Naive thymus-derived CD4-positive, alpha-beta T cell (primary cell): ENCODE data around the gene PDGFD. TPM values are rescaled to one million over a fixed set of nuclear protein-coding genes. Genes with fewer than 3 reads are reported as not detected.

ENCODE experiments used
- ATAC-seq: fragments of 150-1000 bp; cut with Tn5 transposase; 2 replicates; pipeline ENCODE4 v1.10.0; 2021; ENCODE audit warnings: mild to moderate bottlenecking, moderate library complexity
- CTCF ChIA-PET: fragments of 350-600 bp; sonication (Branson Sonifier 250); formaldehyde crosslinking; loops from one replicate; lab custom pipeline; 2021; ENCODE audit warnings: antibody characterized with exemption; lab: Charles Lee
- POLR2A ChIA-PET: fragments of 350-600 bp; sonication (Branson Sonifier 250); formaldehyde crosslinking; loops from one replicate; lab custom pipeline; 2021; ENCODE audit warnings: antibody characterized with exemption, inconsistent platforms; lab: Charles Lee
- DNase-seq, 9 donors: peaks; one replicate each; pipeline versions ENCODE4 v3.0.0 to v3.0.0-alpha.2; 2020 to 2022; ENCODE audit warnings: mixed read lengths in 1 of 9
- H3K27ac ChIP-seq: one replicate; pipeline ENCODE4 v1.7.0; 2013; ENCODE audit warnings: mild to moderate bottlenecking, low read depth, low read length, moderate library complexity
- H3K27me3 ChIP-seq, 2 donors: one replicate each; pipeline ENCODE4 v1.7.0; 2013; ENCODE audit warnings: low read length in 2 of 2, mild to moderate bottlenecking in 2 of 2, moderate library complexity in 2 of 2; ENCODE audit not compliant: control insufficient read depth in 2 of 2, insufficient read depth in 2 of 2
- H3K36me3 ChIP-seq, 3 experiments: 1 replicate in 2 of 3; 2 replicates in 1 of 3; pipeline ENCODE4 v1.7.0; 2013; ENCODE audit warnings: low read length in 3 of 3, mild to moderate bottlenecking in 3 of 3, moderate library complexity in 1 of 3; ENCODE audit not compliant: insufficient read depth in 3 of 3, control insufficient read depth in 2 of 3
- H3K4me1 ChIP-seq, 2 donors: one replicate each; pipeline ENCODE4 v1.7.0; 2013; ENCODE audit warnings: low read length in 2 of 2, mild to moderate bottlenecking in 2 of 2, moderate library complexity in 1 of 2; ENCODE audit not compliant: control insufficient read depth in 2 of 2, insufficient read depth in 2 of 2
- H3K4me3 ChIP-seq: 2 replicates; pipeline ENCODE4 v1.7.0; 2013; ENCODE audit warnings: mild to moderate bottlenecking, low read length
- H3K9me3 ChIP-seq, 3 experiments: 1 replicate in 2 of 3; 2 replicates in 1 of 3; pipeline ENCODE4 v1.7.0; 2013; ENCODE audit warnings: low read length in 3 of 3; ENCODE audit not compliant: control insufficient read depth in 2 of 3
- H3K27ac Mint-ChIP-seq, 9 donors: one replicate each; pipeline ENCODE4 v1.8.0; 2020 to 2022; ENCODE audit warnings: mixed read lengths in 9 of 9, mild to moderate bottlenecking in 8 of 9, moderate library complexity in 5 of 9, inconsistent platforms in 2 of 9
- H3K27me3 Mint-ChIP-seq, 5 donors: one replicate each; pipeline ENCODE4 v1.8.0; 2021 to 2022; ENCODE audit warnings: mixed read lengths in 5 of 5, mild to moderate bottlenecking in 1 of 5
- H3K36me3 Mint-ChIP-seq, 5 donors: one replicate each; pipeline ENCODE4 v1.8.0; 2020 to 2022; ENCODE audit warnings: mixed read lengths in 5 of 5, mild to moderate bottlenecking in 3 of 5, inconsistent platforms in 1 of 5
- H3K4me1 Mint-ChIP-seq, 7 donors: one replicate each; pipeline ENCODE4 v1.8.0; 2020 to 2022; ENCODE audit warnings: mixed read lengths in 7 of 7, mild to moderate bottlenecking in 3 of 7, inconsistent platforms in 1 of 7
- H3K4me3 Mint-ChIP-seq, 10 donors: one replicate each; pipeline ENCODE4 v1.8.0; 2020 to 2022; ENCODE audit warnings: mild to moderate bottlenecking in 10 of 10, mixed read lengths in 10 of 10, moderate library complexity in 6 of 10, inconsistent platforms in 2 of 10
- H3K9me3 Mint-ChIP-seq, 11 donors: one replicate each; pipeline ENCODE4 v1.8.0; 2020 to 2022; ENCODE audit warnings: mixed read lengths in 11 of 11, mild to moderate bottlenecking in 4 of 11, inconsistent platforms in 1 of 11, moderate library complexity in 1 of 11
- intact Hi-C, 2 donors: fragments of 100-400 bp; cut with micrococcal nuclease; formaldehyde crosslinking; loops; one replicate each; pipeline ENCODE4 v1.15.1; 2023
- polyA plus RNA-seq, 2 donors: library from polyadenylated mRNA; unstranded; fragments of 300-500 nt; fragmentation: Illumina TruSeq; gene quantifications; one replicate each; pipeline ENCODE4 v1.2.3, GENCODE V29; 2021
- total RNA-seq, 6 experiments: library from RNA in 5 of 6; stranded (reverse) in 5 of 6; gene quantifications; 1 replicate in 5 of 6; 2 replicates in 1 of 6; pipeline ENCODE4 v1.2.3 and lab custom pipeline; 2021 to 2026

The PDGFD gene
- total and polyA plus RNA-seq, 7 experiments from 2014 or later = 0.05 to 3.6 (median 0.26) TPM; not detected in 3

DNA sequence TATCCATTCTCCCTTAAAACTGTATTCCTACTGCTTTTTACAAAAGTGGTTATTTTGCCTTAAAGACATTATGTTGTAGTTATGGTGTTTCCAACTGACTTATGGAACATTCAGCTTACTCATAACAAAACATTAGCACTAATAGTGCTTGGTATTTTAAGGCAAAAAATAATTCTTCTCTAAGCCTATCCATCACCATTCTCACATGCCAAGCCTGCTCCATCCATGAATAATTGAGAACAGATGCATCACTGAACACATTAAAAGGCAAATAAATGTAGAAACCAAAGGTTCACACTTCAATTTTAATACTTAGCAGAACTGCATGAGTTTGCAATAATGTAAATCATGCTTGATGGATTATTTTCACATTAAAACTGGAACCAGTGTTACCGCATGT lies 169.9 kb downstream of the PDGFD start:
- intact Hi-C loops = no loop called here

GRCh38 chr11:103993507-103993906 lies 170.4 kb downstream of the PDGFD start:
- CTCF ChIA-PET = no interaction called here
- H3K4me1 ChIP-seq = no peaks in the 10 kb centered on the region
- Mint-ChIP-seq H3K4me3 (no peak overlapping the region), H3K9me3 (peaks cover 0 to 5% (median 0%) of the 10 kb centered on the region in 11 donors), H3K27ac (no peak overlapping the region), H3K36me3 (no peaks in the 10 kb centered on the region), H3K27me3 (peaks cover 0 to 4% (median 0%) of the 10 kb centered on the region in 5 donors), H3K4me1 (no peaks in the 10 kb centered on the region)
- POLR2A ChIA-PET = no interaction called here
- H3K36me3 ChIP-seq = no peaks in the 10 kb centered on the region
- no peaks in the 10 kb centered on the region for H3K9me3 ChIP-seq
- ATAC-seq (no peak), DNase-seq (no peak)
- H3K27ac ChIP-seq = no peak overlapping the region
- H3K27me3 ChIP-seq = no peaks in the 10 kb centered on the region
- intact Hi-C loops = no loop called here
- H3K4me3 ChIP-seq = no peak overlapping the region

More for the DNA sequence above, 169.9 kb downstream of the PDGFD start:
- Histone ChIP-seq H3K27me3 (no peaks in the 10 kb centered on the region), H3K27ac (no peak overlapping the region), H3K9me3 (no peaks in the 10 kb centered on the region), H3K36me3 (no peaks in the 10 kb centered on the region), H3K4me1 (no peaks in the 10 kb centered on the region), H3K4me3 (no peak overlapping the region)
- no peaks in the 10 kb centered on the region for H3K4me1 Mint-ChIP-seq
- H3K36me3 Mint-ChIP-seq = no peaks in the 10 kb centered on the region
- peaks cover 0 to 5% (median 0%) of the 10 kb centered on the region in 11 donors for H3K9me3 Mint-ChIP-seq
- DNase-seq (no peak), ATAC-seq (no peak)
- POLR2A ChIA-PET = no interaction called here
- CTCF ChIA-PET = no interaction called here
- no peak overlapping the region for H3K4me3 Mint-ChIP-seq
- no peak overlapping the region for H3K27ac Mint-ChIP-seq
- H3K27me3 Mint-ChIP-seq = peaks cover 0 to 4% (median 0%) of the 10 kb centered on the region in 5 donors

GRCh38 chr11:103988595-103988969 lies 175.4 kb downstream of the PDGFD start:
- no peak overlapping the region for H3K4me3 ChIP-seq
- no peaks in the 10 kb centered on the region for H3K9me3 ChIP-seq
- Mint-ChIP-seq H3K9me3 (peaks cover 0 to 9% (median 0%) of the 10 kb centered on the region in 11 donors), H3K27ac (no peak overlapping the region), H3K4me3 (no peak overlapping the region), H3K27me3 (peaks cover 0 to 4% (median 0%) of the 10 kb centered on the region in 5 donors), H3K4me1 (no peaks in the 10 kb centered on the region), H3K36me3 (no peaks in the 10 kb centered on the region)
- no peaks in the 10 kb centered on the region for H3K4me1 ChIP-seq
- ChIA-PET POLR2A (no interaction called here), CTCF (no interaction called here)
- ATAC-seq (no peak), DNase-seq (no peak)
- intact Hi-C loops = no loop called here
- no peak overlapping the region for H3K27ac ChIP-seq
- H3K27me3 ChIP-seq = no peaks in the 10 kb centered on the region
- no peaks in the 10 kb centered on the region for H3K36me3 ChIP-seq

DNA sequence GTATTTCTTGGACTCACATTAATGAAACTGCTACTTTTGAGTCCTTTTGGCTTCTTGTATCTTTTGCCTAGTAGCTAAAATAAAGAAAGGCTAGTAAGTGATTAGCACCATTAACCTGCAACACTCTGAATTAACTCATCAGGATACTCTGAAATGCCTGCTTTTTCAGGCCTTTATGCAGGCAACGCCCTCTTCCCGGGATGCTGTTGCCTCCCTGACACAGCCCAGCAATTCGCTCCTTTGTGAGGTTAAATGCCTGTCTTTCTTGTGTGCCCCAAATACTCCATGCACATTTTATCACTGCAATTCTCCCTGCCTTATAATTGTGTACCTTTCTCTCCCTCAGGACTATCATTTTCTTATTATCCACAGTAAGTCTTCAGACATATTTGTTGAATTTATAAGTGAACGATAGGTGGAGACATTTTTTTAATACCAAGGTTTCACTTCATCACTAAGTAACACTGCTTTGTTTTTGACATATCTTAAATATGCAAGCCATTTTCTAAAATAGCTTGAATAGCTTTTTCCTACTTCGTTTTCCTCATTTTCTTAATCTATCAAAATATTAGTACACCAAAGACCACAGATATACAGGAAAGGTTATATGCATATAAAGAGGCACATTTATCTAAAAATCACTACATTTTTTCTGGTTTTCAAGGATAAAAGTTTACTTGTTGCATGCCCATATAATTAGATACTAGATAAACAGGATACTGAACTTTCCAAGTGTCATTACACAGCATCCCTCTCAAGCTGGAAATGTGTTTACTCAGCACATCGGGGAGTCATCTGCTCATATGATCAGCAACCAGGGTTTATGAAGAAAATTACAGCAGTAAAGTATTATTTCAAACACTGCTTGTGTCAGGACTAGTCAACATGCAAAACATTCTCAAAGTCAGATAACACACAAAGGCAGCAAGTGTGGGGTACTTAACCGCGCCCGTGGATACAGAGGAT lies 176.0 kb downstream of the PDGFD start:
- ATAC-seq (no peak), DNase-seq (no peak)
- Mint-ChIP-seq H3K27ac (no peak overlapping the region), H3K9me3 (peaks cover 0 to 9% (median 0%) of the 10 kb centered on the region in 11 donors), H3K4me1 (no peaks in the 10 kb centered on the region), H3K36me3 (no peaks in the 10 kb centered on the region), H3K27me3 (peaks cover 0 to 4% (median 0%) of the 10 kb centered on the region in 5 donors), H3K4me3 (no peak overlapping the region)
- ChIA-PET POLR2A (no interaction called here), CTCF (no interaction called here)
- Histone ChIP-seq H3K4me1 (no peaks in the 10 kb centered on the region), H3K36me3 (no peaks in the 10 kb centered on the region), H3K9me3 (no peaks in the 10 kb centered on the region), H3K27ac (no peak overlapping the region), H3K27me3 (no peaks in the 10 kb centered on the region), H3K4me3 (no peak overlapping the region)
- intact Hi-C loops = no loop called here

GRCh38 chr11:103985041-103985440 lies 178.9 kb downstream of the PDGFD start:
- Histone ChIP-seq H3K4me1 (no peaks in the 10 kb centered on the region), H3K27me3 (no peaks in the 10 kb centered on the region), H3K27ac (no peak overlapping the region), H3K36me3 (no peaks in the 10 kb centered on the region), H3K4me3 (no peak overlapping the region), H3K9me3 (no peaks in the 10 kb centered on the region)
- Mint-ChIP-seq H3K9me3 (peaks cover 0 to 7% (median 0%) of the 10 kb centered on the region in 11 donors), H3K27me3 (peaks cover 0 to 4% (median 0%) of the 10 kb centered on the region in 5 donors), H3K27ac (no peak overlapping the region), H3K36me3 (no peaks in the 10 kb centered on the region), H3K4me3 (no peak overlapping the region), H3K4me1 (no peaks in the 10 kb centered on the region)
- no peak for ATAC-seq
- intact Hi-C loops = no loop called here
- POLR2A ChIA-PET = no interaction called here
- CTCF ChIA-PET = no interaction called here
- DNase-seq = no peak

- no peak overlapping the region for H3K27ac ChIP-seq
- ChIA-PET CTCF (no interaction called here), POLR2A (no interaction called here)
- H3K36me3 ChIP-seq = no peaks in the 10 kb centered on the region
- Mint-ChIP-seq H3K27me3 (peaks cover 0 to 4% (median 0%) of the 10 kb centered on the region in 5 donors), H3K4me1 (no peaks in the 10 kb centered on the region), H3K9me3 (peaks cover 0 to 5% (median 0%) of the 10 kb centered on the region in 11 donors), H3K36me3 (no peaks in the 10 kb centered on the region), H3K27ac (no peak overlapping the region), H3K4me3 (no peak overlapping the region)
- intact Hi-C loops = no loop called here
- DNase-seq (no peak), ATAC-seq (no peak)
- H3K9me3 ChIP-seq = no peaks in the 10 kb centered on the region
- no peak overlapping the region for H3K4me3 ChIP-seq
- H3K27me3 ChIP-seq = no peaks in the 10 kb centered on the region
- H3K4me1 ChIP-seq = no peaks in the 10 kb centered on the region
These were observed 183.8 kb downstream of the PDGFD start for GRCh38 chr11:103980108-103980507.
